DND-41 (cell line): ENCODE measurements around the gene ZNF256.

ENCODE experiments used
- ATAC-seq: fragments of 200-7000 bp; cut with Tn5 transposase; 3 replicates; pipeline ENCODE4 v1.9.1; 2021; ENCODE audit warnings: low read depth; ENCODE audit not compliant: insufficient read depth
- DNase-seq: peaks from one replicate; pipeline ENCODE4 v3.0.0-alpha.2; 2020
- H2AFZ ChIP-seq: 2 replicates; pipeline ENCODE4 v1.6.0; 2012; ENCODE audit warnings: low read depth, low read length
- H3K27ac ChIP-seq: 2 replicates; pipeline ENCODE4 v1.5.1; 2012; ENCODE audit warnings: low read length, inconsistent platforms
- H3K27me3 ChIP-seq: fragments of 200-600 bp; sonication (generic); 2 replicates; pipeline ENCODE4 v1.6.0; 2012; ENCODE audit warnings: low read length, mild to moderate bottlenecking, inconsistent platforms; ENCODE audit not compliant: insufficient read depth, poor library complexity
- H3K36me3 ChIP-seq: 2 replicates; pipeline ENCODE4 v1.5.1; 2012; ENCODE audit warnings: low read length, inconsistent platforms; ENCODE audit not compliant: insufficient read depth
- H3K4me1 ChIP-seq: 2 replicates; pipeline ENCODE4 v1.5.1; 2012; ENCODE audit warnings: mild to moderate bottlenecking, low read length; ENCODE audit not compliant: insufficient read depth
- H3K4me2 ChIP-seq: 2 replicates; pipeline ENCODE4 v1.6.0; 2012; ENCODE audit warnings: mild to moderate bottlenecking, moderate library complexity, low read length, inconsistent platforms; ENCODE audit not compliant: insufficient read depth
- H3K4me3 ChIP-seq, 2 experiments: fragments of 200-600 bp in 1 of 2; shearing (Covaris generic) in 1 of 2; 2 replicates each; pipeline ENCODE4 v1.5.1; 2012 to 2016; ENCODE audit warnings: inconsistent platforms in 2 of 2, low read length in 2 of 2, mild to moderate bottlenecking in 2 of 2, low read depth in 1 of 2, moderate library complexity in 1 of 2
- H3K79me2 ChIP-seq: 2 replicates; pipeline ENCODE4 v1.6.0; 2012; ENCODE audit warnings: low read length, inconsistent platforms; ENCODE audit not compliant: insufficient read depth
- H3K9ac ChIP-seq: 2 replicates; pipeline ENCODE4 v1.6.0; 2012; ENCODE audit warnings: low read depth, mild to moderate bottlenecking, inconsistent platforms, low read length, moderate library complexity
- H3K9me3 ChIP-seq: 2 replicates; pipeline ENCODE4 v1.5.1; 2012; ENCODE audit warnings: low read length, moderate library complexity, mild to moderate bottlenecking, inconsistent platforms; ENCODE audit not compliant: insufficient read depth, severe bottlenecking
- H4K20me1 ChIP-seq: 2 replicates; pipeline ENCODE4 v1.6.0; 2012; ENCODE audit warnings: low read length; ENCODE audit not compliant: insufficient read depth
- EZH2 ChIP-seq: IDR thresholded peaks from 3 replicates; pipeline ENCODE4 v1.6.1; 2012; ENCODE audit warnings: borderline replicate concordance, low read depth, mild to moderate bottlenecking, moderate library complexity, low read length, inconsistent platforms; ENCODE audit not compliant: severe bottlenecking
- TF ChIP-seq, protein P1 (sequence below): IDR thresholded peaks from 2 replicates; pipeline ENCODE4 v1.5.1; 2012; ENCODE audit warnings: borderline replicate concordance, low read length, moderate library complexity, mild to moderate bottlenecking; ENCODE audit not compliant: poor library complexity, severe bottlenecking; ENCODE audit errors: extremely low read depth

ZNF256 gene

DNA sequence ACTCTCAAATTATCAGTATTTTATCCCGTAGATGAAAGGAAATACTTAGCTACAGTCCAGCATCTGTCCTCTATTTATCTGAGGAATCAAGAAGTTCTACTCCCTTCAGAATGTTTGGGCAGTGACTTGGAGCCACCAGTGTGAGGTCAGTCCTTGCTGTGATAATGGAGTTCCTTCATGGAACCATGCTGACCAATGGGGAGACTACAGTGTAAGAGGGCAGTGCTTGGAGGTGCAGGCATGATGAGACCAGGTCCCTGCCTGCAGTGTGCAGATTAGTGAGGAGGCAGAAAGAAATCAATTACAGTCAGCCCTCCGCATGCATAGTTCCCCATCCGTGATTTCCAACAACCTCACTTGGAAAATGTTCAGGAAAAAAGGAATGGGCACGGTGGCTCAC lies 26.9 kb upstream of the ZNF256 start, which contains the start of gene C19orf18:
Gene C19orf18 (minus strand): TSS at position 101 of the 400 bp plus-strand sequence. CDS start 102 bp downstream, outside the sequence.
- H3K9me3 ChIP-seq: peaks cover 66% of the 10 kb centered on the region
- H3K27ac ChIP-seq: no peak within 1 kb of the TSS
- TF ChIP-seq EZH2: no peak
- TF ChIP-seq, protein P1, sequence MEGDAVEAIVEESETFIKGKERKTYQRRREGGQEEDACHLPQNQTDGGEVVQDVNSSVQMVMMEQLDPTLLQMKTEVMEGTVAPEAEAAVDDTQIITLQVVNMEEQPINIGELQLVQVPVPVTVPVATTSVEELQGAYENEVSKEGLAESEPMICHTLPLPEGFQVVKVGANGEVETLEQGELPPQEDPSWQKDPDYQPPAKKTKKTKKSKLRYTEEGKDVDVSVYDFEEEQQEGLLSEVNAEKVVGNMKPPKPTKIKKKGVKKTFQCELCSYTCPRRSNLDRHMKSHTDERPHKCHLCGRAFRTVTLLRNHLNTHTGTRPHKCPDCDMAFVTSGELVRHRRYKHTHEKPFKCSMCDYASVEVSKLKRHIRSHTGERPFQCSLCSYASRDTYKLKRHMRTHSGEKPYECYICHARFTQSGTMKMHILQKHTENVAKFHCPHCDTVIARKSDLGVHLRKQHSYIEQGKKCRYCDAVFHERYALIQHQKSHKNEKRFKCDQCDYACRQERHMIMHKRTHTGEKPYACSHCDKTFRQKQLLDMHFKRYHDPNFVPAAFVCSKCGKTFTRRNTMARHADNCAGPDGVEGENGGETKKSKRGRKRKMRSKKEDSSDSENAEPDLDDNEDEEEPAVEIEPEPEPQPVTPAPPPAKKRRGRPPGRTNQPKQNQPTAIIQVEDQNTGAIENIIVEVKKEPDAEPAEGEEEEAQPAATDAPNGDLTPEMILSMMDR: no peak
- H2AFZ ChIP-seq: no peak within 1 kb of the TSS
- no peak for DNase-seq
- no peak within 1 kb of the TSS for H3K9ac ChIP-seq
- no peaks in the 10 kb centered on the region for H4K20me1 ChIP-seq
- H3K4me1 ChIP-seq: no peaks in the 10 kb centered on the region
- H3K4me2 ChIP-seq: no peak within 1 kb of the TSS
- H3K79me2 ChIP-seq: no peaks in the 10 kb centered on the region
- no peak for ATAC-seq
- peaks cover 32% of the 10 kb centered on the region for H3K36me3 ChIP-seq
- no peak within 1 kb of the TSS for H3K4me3 ChIP-seq
- H3K27me3 ChIP-seq: no peaks in the 10 kb centered on the region

DNA sequence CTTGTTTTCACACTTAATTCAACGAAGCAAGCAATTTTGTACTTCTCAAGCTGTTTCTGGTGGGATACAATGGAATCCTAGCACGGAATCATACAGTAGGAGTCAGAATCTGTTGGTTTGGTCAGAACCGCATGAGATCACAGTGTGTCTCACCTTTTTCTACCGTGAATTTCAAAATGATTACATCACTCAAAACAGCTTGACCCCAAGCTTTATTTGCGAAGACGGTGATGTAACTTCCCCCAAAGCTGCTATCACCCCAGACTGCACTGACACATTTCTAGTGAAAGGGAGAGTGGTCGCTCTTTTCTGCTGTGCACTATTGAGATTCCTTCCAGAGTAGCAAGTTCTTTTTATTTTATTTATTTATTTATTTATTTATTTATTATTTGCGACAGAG lies 17.3 kb upstream of the ZNF256 start:
- Histone ChIP-seq H3K27ac (no peak overlapping the region), H3K4me1 (no peaks in the 10 kb centered on the region), H2AFZ (no peak overlapping the region), H3K4me2 (no peak overlapping the region), H3K79me2 (no peaks in the 10 kb centered on the region), H3K9me3 (peaks cover 15% of the 10 kb centered on the region), H3K4me3 (no peak overlapping the region), H3K27me3 (no peaks in the 10 kb centered on the region), H4K20me1 (no peaks in the 10 kb centered on the region), H3K36me3 (no peaks in the 10 kb centered on the region; the same call in 1 of the 2 replicates), H3K9ac (no peak overlapping the region)
- no peak for ATAC-seq
- DNase-seq: no peak
- TF ChIP-seq EZH2: no peak
- TF ChIP-seq, protein P1: no peak

DNA sequence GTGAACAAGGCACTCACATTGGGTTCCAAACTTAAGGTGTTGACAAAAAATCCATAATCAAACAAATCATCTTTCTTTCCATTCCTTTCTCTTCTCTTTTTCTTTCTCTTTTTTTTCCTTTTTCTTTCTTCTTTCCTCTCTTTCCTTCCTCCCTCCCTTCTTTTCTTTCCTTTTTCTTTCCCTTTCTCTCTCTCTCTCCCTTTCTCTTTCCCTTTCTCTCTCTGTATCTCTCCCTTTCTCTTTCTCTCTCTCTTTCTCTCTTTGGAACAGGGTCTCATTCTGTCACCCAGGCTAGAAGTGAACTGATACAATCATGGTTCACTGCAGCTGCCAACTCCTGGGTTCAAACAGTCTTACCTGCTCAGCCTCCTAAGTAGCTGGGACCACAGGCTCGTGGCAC lies 14.3 kb upstream of the ZNF256 start:
- no peaks in the 10 kb centered on the region for H3K4me1 ChIP-seq
- peaks cover 7% of the 10 kb centered on the region for H3K9me3 ChIP-seq
- H3K79me2 ChIP-seq: no peaks in the 10 kb centered on the region
- H3K27ac ChIP-seq: no peak overlapping the region
- no peaks in the 10 kb centered on the region for H4K20me1 ChIP-seq
- H2AFZ ChIP-seq: no peak overlapping the region
- H3K27me3 ChIP-seq: no peaks in the 10 kb centered on the region
- no peak overlapping the region for H3K4me3 ChIP-seq
- H3K4me2 ChIP-seq: no peak overlapping the region
- no peaks in the 10 kb centered on the region for H3K36me3 ChIP-seq
- no peak overlapping the region for H3K9ac ChIP-seq
- DNase-seq: no peak
- no peak for TF ChIP-seq EZH2
- TF ChIP-seq, protein P1: no peak
- ATAC-seq: no peak

DNA sequence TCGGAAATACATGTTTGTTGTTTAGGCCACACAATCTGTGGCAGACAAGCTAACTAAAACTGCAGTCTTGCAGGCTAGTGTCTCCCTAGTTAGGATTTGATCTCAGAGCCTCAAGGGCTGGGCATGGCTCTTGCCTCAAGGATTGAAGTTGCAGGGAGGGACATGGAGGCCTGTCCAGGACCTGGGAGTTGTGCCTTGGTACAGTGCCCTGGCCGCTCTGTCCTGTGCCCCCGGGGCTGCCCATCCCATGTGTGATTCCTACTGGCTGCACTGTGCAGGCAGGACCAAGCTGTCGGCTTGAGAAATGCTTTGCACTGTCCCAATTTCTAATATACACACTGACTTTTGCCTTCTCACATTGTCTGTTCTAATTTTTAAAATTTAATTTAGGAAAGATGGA lies 7.5 kb upstream of the ZNF256 start:
- Histone ChIP-seq H3K36me3 (no peaks in the 10 kb centered on the region), H3K4me1 (no peaks in the 10 kb centered on the region), H3K9me3 (peaks cover 5% of the 10 kb centered on the region), H3K9ac (no peak overlapping the region), H2AFZ (no peak overlapping the region), H3K27me3 (no peaks in the 10 kb centered on the region), H4K20me1 (no peaks in the 10 kb centered on the region), H3K4me3 (no peak overlapping the region), H3K4me2 (no peak overlapping the region), H3K27ac (no peak overlapping the region), H3K79me2 (no peaks in the 10 kb centered on the region)
- TF ChIP-seq EZH2: no peak
- TF ChIP-seq, protein P1: no peak
- no peak for ATAC-seq
- DNase-seq: no peak
